ENCODE measurements around the gene CNIH1.

- TF ChIP-seq POLR2A (IDR thresholded peaks at IDR 0.05) (no peak), CTCF (IDR thresholded peaks at IDR 0.05) (no peak), POLR2AphosphoS5 (IDR thresholded peaks at IDR 0.05) (no peak)
These were observed 10.0 kb upstream of the CNIH1 start for GRCh38 chr14:54451121-54451601.

Measured in suprapubic skin (tissue), 4 donors.